ENCODE results near the gene KANSL1. TPM values are rescaled to one million over a fixed set of nuclear protein-coding genes. Genes with fewer than 3 reads are reported as not detected.

Gene KANSL1
- total and polyA plus RNA-seq, 3 experiments from 2014 or later, result 20.9 to 70.7 (median 69.2) TPM

DNA sequence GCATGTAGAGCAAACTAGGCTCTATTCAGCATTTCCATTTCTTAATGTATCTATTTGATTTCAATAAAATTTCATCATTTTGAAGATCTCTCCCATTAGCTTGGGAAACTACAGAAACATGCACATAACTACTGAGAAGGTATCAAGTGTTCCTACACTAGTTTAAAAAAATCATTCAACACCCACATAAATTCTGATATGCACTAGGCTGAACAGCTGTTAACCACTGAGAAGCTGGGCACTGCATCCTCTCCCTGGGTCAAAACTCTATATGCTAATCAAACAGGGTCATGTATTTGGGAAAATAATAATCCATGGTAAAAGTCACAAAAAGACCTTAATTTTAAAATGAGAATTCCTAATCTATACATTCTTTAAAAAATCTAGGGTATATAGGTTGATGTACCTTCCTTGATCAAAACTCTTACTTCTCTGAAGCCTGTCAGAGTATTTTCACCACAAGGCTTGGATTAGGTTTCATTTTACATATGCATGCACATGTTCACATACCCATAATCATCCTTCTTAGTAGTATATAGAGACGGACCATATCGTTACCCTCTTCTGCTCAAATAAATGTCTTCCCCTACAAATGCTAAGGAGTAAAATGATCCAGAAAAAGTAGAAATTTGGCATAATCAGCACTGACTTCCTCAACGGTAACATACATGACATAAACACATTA lies 57.2 kb downstream of the KANSL1 start:
- POLR2A ChIA-PET, result no interaction called here

GRCh38 chr17:46135126-46135812 lies 58.0 kb downstream of the KANSL1 start:
- no peaks in the 10 kb centered on the region for H3K9me3 Mint-ChIP-seq
- no peak for DNase-seq
- peaks cover 78% of the 10 kb centered on the region for H3K4me1 ChIP-seq (ENCODE audit: insufficient read depth, low read length)
- H3K27me3 ChIP-seq (ENCODE audit: insufficient read depth, low read length, poor library complexity, severe bottlenecking), result no peaks in the 10 kb centered on the region
- peak overlapping the region in 6 of 8 donors; percentile 3 to 90 (median 16) for H3K27ac Mint-ChIP-seq
- H3K27me3 Mint-ChIP-seq, result no peaks in the 10 kb centered on the region
- H3K4me3 ChIP-seq (ENCODE audit: low read length), result no peak overlapping the region
- POLR2A ChIA-PET, result no interaction called here
- H3K4me1 Mint-ChIP-seq, result peaks cover 93 to 99% (median 96%) of the 10 kb centered on the region in 3 donors
- H3K36me3 Mint-ChIP-seq, result peaks cover 0 to 18% (median 3%) of the 10 kb centered on the region in 3 donors
- peak overlapping the region in 4 of 7 donors; percentile 7 to 45 (median 18) for H3K4me3 Mint-ChIP-seq
- H3K27ac ChIP-seq (ENCODE audit: low read depth, low read length), result no peak overlapping the region
- no peaks in the 10 kb centered on the region for H3K36me3 ChIP-seq (ENCODE audit: insufficient read depth, low read length)
- H3K9me3 ChIP-seq (ENCODE audit: low read length), result no peaks in the 10 kb centered on the region
- CTCF ChIA-PET, result interaction anchor here (1.4 to 1.5 kb wide), 2 partner anchors 52 to 58 kb away, joined by 3 read pairs; partner anchors contain the start of gene KANSL1

More for the DNA sequence above, 57.2 kb downstream of the KANSL1 start:
- Histone ChIP-seq H3K4me3 (ENCODE audit: low read length) (no peak overlapping the region), H3K36me3 (ENCODE audit: insufficient read depth, low read length) (no peaks in the 10 kb centered on the region), H3K9me3 (ENCODE audit: low read length) (no peaks in the 10 kb centered on the region), H3K27ac (ENCODE audit: low read depth, low read length) (no peak overlapping the region), H3K4me1 (ENCODE audit: insufficient read depth, low read length) (peaks cover 78% of the 10 kb centered on the region), H3K27me3 (ENCODE audit: insufficient read depth, low read length, poor library complexity, severe bottlenecking) (no peaks in the 10 kb centered on the region)
- Mint-ChIP-seq H3K27me3 (no peaks in the 10 kb centered on the region), H3K9me3 (no peaks in the 10 kb centered on the region), H3K4me1 (peaks cover 93 to 99% (median 96%) of the 10 kb centered on the region in 3 donors), H3K4me3 (peak overlapping the region in 6 of 7 donors; percentile 2 to 61 (median 30)), H3K36me3 (peaks cover 0 to 18% (median 3%) of the 10 kb centered on the region in 3 donors), H3K27ac (peak overlapping the region in 7 of 8 donors; percentile 1 to 90 (median 24))
- no peak for DNase-seq
- CTCF ChIA-PET, result interaction anchor here (1.4 to 1.5 kb wide), 2 partner anchors 51 to 57 kb away, joined by 3 read pairs; partner anchors contain the start of gene KANSL1

DNA sequence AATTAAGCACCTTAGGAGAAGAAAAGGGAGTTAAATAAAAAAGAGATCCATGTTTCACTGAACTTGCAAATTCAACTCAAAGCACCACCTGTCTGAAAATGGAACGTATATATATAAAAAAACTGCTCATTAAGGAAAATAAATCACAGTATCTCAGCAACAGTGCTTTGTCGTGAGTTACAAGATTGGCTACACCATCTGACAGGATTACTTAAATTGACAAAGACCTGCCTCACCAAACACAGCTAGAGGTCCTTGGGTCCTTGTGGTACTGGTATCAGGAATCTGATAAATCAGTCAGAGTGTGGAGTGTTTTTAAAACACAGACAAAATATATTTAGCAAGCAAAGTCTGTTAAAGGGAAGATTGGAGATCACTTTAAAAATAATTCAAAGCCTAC lies 63.9 kb downstream of the KANSL1 start:
- Histone ChIP-seq H3K4me1 (ENCODE audit: insufficient read depth, low read length) (peaks cover 71% of the 10 kb centered on the region), H3K4me3 (ENCODE audit: low read length) (no peak overlapping the region), H3K36me3 (ENCODE audit: insufficient read depth, low read length) (no peaks in the 10 kb centered on the region), H3K27me3 (ENCODE audit: insufficient read depth, low read length, poor library complexity, severe bottlenecking) (no peaks in the 10 kb centered on the region), H3K27ac (ENCODE audit: low read depth, low read length) (no peak overlapping the region), H3K9me3 (ENCODE audit: low read length) (no peaks in the 10 kb centered on the region)
- peaks cover 85 to 98% (median 97%) of the 10 kb centered on the region in 3 donors for H3K4me1 Mint-ChIP-seq
- DNase-seq, result no peak
- ChIA-PET CTCF (no interaction called here), POLR2A (no interaction called here)
- H3K27ac Mint-ChIP-seq, result peak overlapping the region in 6 of 8 donors; percentile 17 to 62 (median 51)
- H3K36me3 Mint-ChIP-seq, result peaks cover 0 to 27% (median 9%) of the 10 kb centered on the region in 3 donors
- H3K9me3 Mint-ChIP-seq, result no peaks in the 10 kb centered on the region
- peak overlapping the region in 3 of 7 donors; percentile 23 to 44 (median 29) for H3K4me3 Mint-ChIP-seq
- H3K27me3 Mint-ChIP-seq, result no peaks in the 10 kb centered on the region

DNA sequence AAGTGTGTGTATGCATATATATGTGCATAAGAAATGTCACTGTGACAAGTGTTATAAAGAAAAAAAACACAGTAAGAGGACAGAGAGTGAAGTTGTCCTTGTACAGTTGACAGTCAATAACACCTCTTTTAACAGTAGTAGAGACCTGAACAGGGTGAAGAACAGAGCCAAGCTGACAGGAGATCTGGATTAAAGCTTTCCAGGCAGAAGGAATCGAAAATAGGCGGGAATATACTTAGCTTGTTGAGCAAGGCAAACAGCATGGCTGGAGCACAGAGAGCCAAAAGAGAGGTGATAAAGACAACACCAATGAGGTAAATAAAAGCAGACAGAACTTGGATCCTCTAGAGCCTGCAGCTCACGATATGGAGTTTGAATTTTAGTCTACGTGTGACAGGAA lies 64.8 kb downstream of the KANSL1 start:
- no peak overlapping the region for H3K27ac ChIP-seq (ENCODE audit: low read depth, low read length)
- Mint-ChIP-seq H3K27me3 (no peaks in the 10 kb centered on the region), H3K27ac (peak overlapping the region; percentile 0 to 87 (median 63)), H3K4me3 (peak overlapping the region in 5 of 7 donors; percentile 12 to 56 (median 32)), H3K9me3 (no peaks in the 10 kb centered on the region), H3K36me3 (peaks cover 0 to 30% (median 8%) of the 10 kb centered on the region in 3 donors), H3K4me1 (peaks cover 88 to 99% (median 98%) of the 10 kb centered on the region in 3 donors)
- H3K4me1 ChIP-seq (ENCODE audit: insufficient read depth, low read length), result peaks cover 79% of the 10 kb centered on the region
- H3K27me3 ChIP-seq (ENCODE audit: insufficient read depth, low read length, poor library complexity, severe bottlenecking), result no peaks in the 10 kb centered on the region
- no peak overlapping the region for H3K4me3 ChIP-seq (ENCODE audit: low read length)
- ChIA-PET POLR2A (no interaction called here), CTCF (no interaction called here)
- H3K9me3 ChIP-seq (ENCODE audit: low read length), result no peaks in the 10 kb centered on the region
- no peaks in the 10 kb centered on the region for H3K36me3 ChIP-seq (ENCODE audit: insufficient read depth, low read length)
- DNase-seq, result no peak

GRCh38 chr17:46127524-46127923 lies 65.7 kb downstream of the KANSL1 start:
- Mint-ChIP-seq H3K27me3 (no peaks in the 10 kb centered on the region), H3K4me1 (peaks cover 86 to 99% (median 97%) of the 10 kb centered on the region in 3 donors), H3K4me3 (peak overlapping the region in 2 of 7 donors; percentile 8 to 9), H3K36me3 (peaks cover 0 to 24% (median 8%) of the 10 kb centered on the region in 3 donors), H3K9me3 (no peaks in the 10 kb centered on the region), H3K27ac (peak overlapping the region in 4 of 8 donors; percentile 28 to 69 (median 54))
- no peaks in the 10 kb centered on the region for H3K27me3 ChIP-seq (ENCODE audit: insufficient read depth, low read length, poor library complexity, severe bottlenecking)
- H3K4me1 ChIP-seq (ENCODE audit: insufficient read depth, low read length), result peaks cover 80% of the 10 kb centered on the region
- H3K36me3 ChIP-seq (ENCODE audit: insufficient read depth, low read length), result no peaks in the 10 kb centered on the region
- no peak overlapping the region for H3K27ac ChIP-seq (ENCODE audit: low read depth, low read length)
- CTCF ChIA-PET, result no interaction called here
- POLR2A ChIA-PET, result no interaction called here
- DNase-seq, result no peak
- no peak overlapping the region for H3K4me3 ChIP-seq (ENCODE audit: low read length)
- H3K9me3 ChIP-seq (ENCODE audit: low read length), result no peaks in the 10 kb centered on the region

GRCh38 chr17:46126840-46127239 lies 66.4 kb downstream of the KANSL1 start:
- Histone ChIP-seq H3K27me3 (ENCODE audit: insufficient read depth, low read length, poor library complexity, severe bottlenecking) (no peaks in the 10 kb centered on the region), H3K36me3 (ENCODE audit: insufficient read depth, low read length) (no peaks in the 10 kb centered on the region), H3K4me1 (ENCODE audit: insufficient read depth, low read length) (peaks cover 84% of the 10 kb centered on the region), H3K27ac (ENCODE audit: low read depth, low read length) (no peak overlapping the region), H3K4me3 (ENCODE audit: low read length) (no peak overlapping the region), H3K9me3 (ENCODE audit: low read length) (no peaks in the 10 kb centered on the region)
- no peaks in the 10 kb centered on the region for H3K9me3 Mint-ChIP-seq
- POLR2A ChIA-PET, result interaction anchor here (0.6 kb wide), 1 partner anchor 90 kb away, joined by 4 read pairs; no protein-coding TSS in a partner anchor
- H3K4me3 Mint-ChIP-seq, result peak overlapping the region in 1 of 7 donors; percentile 30
- H3K36me3 Mint-ChIP-seq, result peaks cover 0 to 22% (median 8%) of the 10 kb centered on the region in 3 donors
- H3K4me1 Mint-ChIP-seq, result peaks cover 86 to 99% (median 97%) of the 10 kb centered on the region in 3 donors
- CTCF ChIA-PET, result interaction anchor here (1.4 kb wide), 1 partner anchor 27 kb away, joined by 4 read pairs; no protein-coding TSS in a partner anchor
- H3K27ac Mint-ChIP-seq, result peak overlapping the region in 3 of 8 donors; percentile 1 to 72 (median 14)
- DNase-seq, result no peak
- no peaks in the 10 kb centered on the region for H3K27me3 Mint-ChIP-seq

DNA sequence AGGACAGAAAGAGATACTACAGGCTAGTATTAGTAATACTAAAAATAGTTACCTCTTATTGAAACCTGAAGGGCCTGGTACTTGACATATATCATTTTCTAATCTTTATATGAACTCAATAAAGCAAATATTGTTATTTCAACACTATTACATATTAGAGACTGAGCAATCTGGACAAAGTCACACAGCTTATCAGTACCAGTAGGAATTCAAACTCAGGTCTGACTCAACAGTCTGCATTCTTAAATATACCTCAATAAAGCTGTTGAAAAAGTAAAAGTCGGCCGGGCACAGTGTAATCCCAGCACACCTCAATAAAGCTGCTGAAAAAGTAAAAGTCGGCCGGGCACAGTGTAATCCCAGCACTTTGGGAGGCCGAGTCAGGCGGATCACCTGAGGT lies 67.4 kb downstream of the KANSL1 start:
- H3K4me1 Mint-ChIP-seq, result peaks cover 86 to 99% (median 97%) of the 10 kb centered on the region in 3 donors
- ChIA-PET CTCF (interaction anchor here (1.3 to 1.4 kb wide), 2 partner anchors 20 to 26 kb away, joined by 3 to 4 read pairs; no protein-coding TSS in a partner anchor), POLR2A (no interaction called here)
- H3K27ac Mint-ChIP-seq, result peak overlapping the region in 1 of 8 donors; percentile 38
- H3K4me3 Mint-ChIP-seq, result peak overlapping the region in 1 of 7 donors; percentile 4
- H3K27me3 Mint-ChIP-seq, result no peaks in the 10 kb centered on the region
- H3K36me3 Mint-ChIP-seq, result peaks cover 0 to 22% (median 8%) of the 10 kb centered on the region in 3 donors
- Histone ChIP-seq H3K36me3 (ENCODE audit: insufficient read depth, low read length) (no peaks in the 10 kb centered on the region), H3K27me3 (ENCODE audit: insufficient read depth, low read length, poor library complexity, severe bottlenecking) (no peaks in the 10 kb centered on the region), H3K4me3 (ENCODE audit: low read length) (no peak overlapping the region), H3K27ac (ENCODE audit: low read depth, low read length) (no peak overlapping the region), H3K4me1 (ENCODE audit: insufficient read depth, low read length) (peaks cover 84% of the 10 kb centered on the region), H3K9me3 (ENCODE audit: low read length) (no peaks in the 10 kb centered on the region)
- DNase-seq, result no peak
- H3K9me3 Mint-ChIP-seq, result no peaks in the 10 kb centered on the region

All from CD8-positive, alpha-beta memory T cell (primary cell).